ENCODE measurements around the gene TBP.

GRCh38 chr6:170505306-170505705, 48.9 kb upstream of the TBP start:
- TF ChIP-seq YY1 (IDR thresholded peaks at IDR 0.05; ENCODE audit: insufficient read depth, insufficient replicate concordance, low read depth, low read length) (no peak), ZNF841 (CRISPR knock-in tag; IDR thresholded peaks at IDR 0.05; ENCODE audit: borderline replicate concordance) (no peak), SRSF9 (IDR thresholded peaks at IDR 0.05; ENCODE audit: borderline replicate concordance, insufficient read depth, low read depth, low read length, poor library complexity, severe bottlenecking) (no peak), SNAPC2 (CRISPR knock-in tag; IDR thresholded peaks at IDR 0.05) (no peak), ZBED4 (CRISPR knock-in tag; IDR thresholded peaks at IDR 0.05; ENCODE audit: borderline replicate concordance) (no peak), ZBTB40 (IDR thresholded peaks at IDR 0.05) (no peak), ZBTB40 (CRISPR knock-in tag; IDR thresholded peaks at IDR 0.05) (no peak), CTCF (CRISPR knock-in tag; IDR thresholded peaks at IDR 0.05) (no peak), ZNF318 (CRISPR knock-in tag; IDR thresholded peaks at IDR 0.05) (no peak), REPIN1 (CRISPR knock-in tag; IDR thresholded peaks at IDR 0.05; ENCODE audit: borderline replicate concordance, low read depth) (no peak), ZNF367 (CRISPR knock-in tag; IDR thresholded peaks at IDR 0.05; ENCODE audit: borderline replicate concordance) (no peak), SAP130 (CRISPR knock-in tag; IDR thresholded peaks at IDR 0.05; ENCODE audit: low read depth) (no peak), SMARCC2 (IDR thresholded peaks at IDR 0.05) (no peak)

Data from HepG2 (cell line).